Fibroblast of lung (primary cell): Measurements from ENCODE around the gene SLC16A4. TPM values are rescaled to one million over a fixed set of nuclear protein-coding genes. Genes with fewer than 3 reads are reported as not detected.

Experiments used
- DNase-seq, 2 donors: peaks; one replicate each; pipeline versions ENCODE4 v3.0.0 to v3.0.0-alpha.2; 2010; ENCODE audit warnings: low read depth in 2 of 2
- H2AFZ ChIP-seq: 2 replicates; pipeline ENCODE4 v1.5.1; 2012; ENCODE audit warnings: low read length, control low read depth, inconsistent platforms
- H3K27ac ChIP-seq: 2 replicates; pipeline ENCODE4 v1.5.1; 2011; ENCODE audit warnings: low read length, control low read depth; ENCODE audit not compliant: insufficient read depth
- H3K27me3 ChIP-seq: 2 replicates; pipeline ENCODE4 v1.5.1; 2011; ENCODE audit warnings: mild to moderate bottlenecking, low read length; ENCODE audit not compliant: control insufficient read depth, insufficient read depth
- H3K36me3 ChIP-seq: 2 replicates; pipeline ENCODE4 v1.5.1; 2011; ENCODE audit warnings: low read length; ENCODE audit not compliant: control insufficient read depth, insufficient read depth
- H3K4me1 ChIP-seq: 2 replicates; pipeline ENCODE4 v1.5.1; 2011; ENCODE audit warnings: low read length; ENCODE audit not compliant: control insufficient read depth, insufficient read depth; ENCODE audit errors: extremely low read depth
- H3K4me2 ChIP-seq: 2 replicates; pipeline ENCODE4 v1.5.1; 2011; ENCODE audit warnings: low read length, control low read depth; ENCODE audit not compliant: insufficient read depth; ENCODE audit errors: extremely low read depth
- H3K4me3 ChIP-seq, 4 experiments: fragments of 200-600 bp in 1 of 4; sonication (generic) in 1 of 4; replicated peaks in 1 of 4; 2 replicates each; pipeline ENCODE4 v1.5.1; 2011 to 2016; ENCODE audit warnings: low read length in 4 of 4, low read depth in 3 of 4, mild to moderate bottlenecking in 3 of 4, control low read depth in 2 of 4, inconsistent platforms in 1 of 4, mixed read lengths in 1 of 4; ENCODE audit not compliant: insufficient read depth in 1 of 4; ENCODE audit errors: control extremely low read depth in 1 of 4
- H3K79me2 ChIP-seq: 2 replicates; pipeline ENCODE4 v1.5.1; 2012; ENCODE audit warnings: mild to moderate bottlenecking, low read length, inconsistent platforms; ENCODE audit not compliant: control insufficient read depth, insufficient read depth
- H3K9ac ChIP-seq: 2 replicates; pipeline ENCODE4 v1.5.1; 2011; ENCODE audit warnings: mild to moderate bottlenecking, low read length, control low read depth; ENCODE audit not compliant: insufficient read depth
- H3K9me3 ChIP-seq: 2 replicates; pipeline ENCODE4 v1.5.1; 2012; ENCODE audit warnings: low read depth, low read length; ENCODE audit not compliant: control insufficient read depth, insufficient read depth
- H4K20me1 ChIP-seq: 2 replicates; pipeline ENCODE4 v1.5.1; 2011; ENCODE audit warnings: low read length; ENCODE audit not compliant: control insufficient read depth, insufficient read depth; ENCODE audit errors: extremely low read depth
- EZH2 ChIP-seq: IDR thresholded peaks from 2 replicates; pipeline ENCODE4 v1.5.1; 2012; ENCODE audit warnings: low read length, control low read depth, mild to moderate bottlenecking; ENCODE audit errors: missing control alignments
- polyA plus RNA-seq, 2 donors: library from polyadenylated mRNA; depleted of rRNA in 1 of 2; stranded (reverse) in 1 of 2; unstranded in 1 of 2; fragments of >200 nt; gene quantifications; 2 replicates each; pipeline ENCODE4 v1.2.1, GENCODE V29; 2011 to 2012; ENCODE audit warnings: missing spikeins in 1 of 2
- total RNA-seq: library from RNA; depleted of rRNA; stranded (reverse); fragments of >200 nt; gene quantifications from 2 replicates; pipeline ENCODE4 v1.2.1, GENCODE V29; 2014
- TF ChIP-seq, protein P1 (sequence below), 2 donors: IDR thresholded peaks in 1 of 2; conservative IDR thresholded peaks in 1 of 2; 1 replicate in 1 of 2; 2 replicates in 1 of 2; pipeline ENCODE4 v1.5.1; 2011 to 2012; ENCODE audit warnings: low read length in 2 of 2, control low read depth in 1 of 2, inconsistent platforms in 1 of 2, low read depth in 1 of 2, mild to moderate bottlenecking in 1 of 2

The SLC16A4 gene
- total and polyA plus RNA-seq, 2 donors (not counting 1 experiment from before 2014, with no cell fraction given): 64.4 to 91.9 TPM

DNA sequence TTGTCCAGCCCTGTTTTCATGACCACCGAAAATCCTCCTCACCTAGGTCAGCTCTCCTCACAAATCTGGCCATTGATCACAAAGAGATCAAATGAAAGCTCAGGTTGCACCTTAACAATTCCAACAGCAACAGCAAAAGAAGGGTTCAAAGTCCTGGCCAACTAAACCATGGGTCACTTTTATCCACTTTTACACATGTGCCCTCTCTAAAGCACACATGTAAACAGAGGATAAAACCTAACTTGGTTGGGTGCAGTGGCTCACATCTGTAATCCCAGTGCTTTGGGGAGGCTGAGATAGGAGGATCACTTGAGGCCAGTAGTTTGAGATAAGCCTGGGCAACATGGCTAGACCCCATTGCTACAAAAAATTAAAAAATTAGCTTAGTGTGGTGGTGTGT lies 55.6 kb downstream of the SLC16A4 start:
- no peak for DNase-seq
- TF ChIP-seq EZH2: no peak
- TF ChIP-seq, protein P1, sequence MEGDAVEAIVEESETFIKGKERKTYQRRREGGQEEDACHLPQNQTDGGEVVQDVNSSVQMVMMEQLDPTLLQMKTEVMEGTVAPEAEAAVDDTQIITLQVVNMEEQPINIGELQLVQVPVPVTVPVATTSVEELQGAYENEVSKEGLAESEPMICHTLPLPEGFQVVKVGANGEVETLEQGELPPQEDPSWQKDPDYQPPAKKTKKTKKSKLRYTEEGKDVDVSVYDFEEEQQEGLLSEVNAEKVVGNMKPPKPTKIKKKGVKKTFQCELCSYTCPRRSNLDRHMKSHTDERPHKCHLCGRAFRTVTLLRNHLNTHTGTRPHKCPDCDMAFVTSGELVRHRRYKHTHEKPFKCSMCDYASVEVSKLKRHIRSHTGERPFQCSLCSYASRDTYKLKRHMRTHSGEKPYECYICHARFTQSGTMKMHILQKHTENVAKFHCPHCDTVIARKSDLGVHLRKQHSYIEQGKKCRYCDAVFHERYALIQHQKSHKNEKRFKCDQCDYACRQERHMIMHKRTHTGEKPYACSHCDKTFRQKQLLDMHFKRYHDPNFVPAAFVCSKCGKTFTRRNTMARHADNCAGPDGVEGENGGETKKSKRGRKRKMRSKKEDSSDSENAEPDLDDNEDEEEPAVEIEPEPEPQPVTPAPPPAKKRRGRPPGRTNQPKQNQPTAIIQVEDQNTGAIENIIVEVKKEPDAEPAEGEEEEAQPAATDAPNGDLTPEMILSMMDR (conservative IDR thresholded peaks at IDR 0.05 in 1 of 2, IDR thresholded peaks at IDR 0.05 in 1 of 2; ENCODE audit: low read depth in 1 of 2, low read length in 2 of 2): no peak
- Histone ChIP-seq H3K4me3 (no peak overlapping the region), H3K4me2 (no peak overlapping the region), H3K27ac (no peak overlapping the region), H2AFZ (no peak overlapping the region), H3K9me3 (no peaks in the 10 kb centered on the region), H3K27me3 (no peaks in the 10 kb centered on the region), H3K4me1 (peaks cover 4% of the 10 kb centered on the region), H3K79me2 (peaks cover 9% of the 10 kb centered on the region), H3K36me3 (no peaks in the 10 kb centered on the region), H3K9ac (no peak overlapping the region), H4K20me1 (no peaks in the 10 kb centered on the region)

DNA sequence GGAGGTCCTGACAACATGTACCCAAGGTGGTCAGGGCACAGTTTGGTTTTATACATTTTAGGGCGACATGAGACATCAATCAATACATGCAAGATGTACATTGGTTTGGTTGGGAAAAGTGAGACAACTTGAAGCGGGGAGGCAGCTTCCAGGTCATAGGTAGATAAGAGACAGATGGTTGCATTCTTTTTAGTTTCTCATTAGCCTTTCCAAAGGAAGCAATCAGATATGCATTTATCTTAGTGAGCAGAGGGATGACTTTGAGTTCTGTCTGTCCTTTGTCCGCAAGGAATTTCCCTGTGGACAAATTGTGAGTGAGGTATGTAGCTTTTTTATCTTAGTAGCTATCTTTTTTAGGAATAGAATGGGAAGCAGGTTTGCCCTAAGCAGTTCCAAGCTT lies 62.1 kb downstream of the SLC16A4 start:
- TF ChIP-seq EZH2: no peak
- TF ChIP-seq, protein P1 (conservative IDR thresholded peaks at IDR 0.05 in 1 of 2, IDR thresholded peaks at IDR 0.05 in 1 of 2; ENCODE audit: low read depth in 1 of 2, low read length in 2 of 2): no peak
- Histone ChIP-seq H3K4me1 (no peaks in the 10 kb centered on the region), H3K9ac (no peak overlapping the region), H2AFZ (no peak overlapping the region), H3K9me3 (no peaks in the 10 kb centered on the region), H3K4me2 (no peak overlapping the region), H3K36me3 (no peaks in the 10 kb centered on the region), H3K27me3 (no peaks in the 10 kb centered on the region), H3K27ac (no peak overlapping the region), H3K79me2 (no peaks in the 10 kb centered on the region), H3K4me3 (no peak overlapping the region), H4K20me1 (no peaks in the 10 kb centered on the region)
- DNase-seq: no peak

DNA sequence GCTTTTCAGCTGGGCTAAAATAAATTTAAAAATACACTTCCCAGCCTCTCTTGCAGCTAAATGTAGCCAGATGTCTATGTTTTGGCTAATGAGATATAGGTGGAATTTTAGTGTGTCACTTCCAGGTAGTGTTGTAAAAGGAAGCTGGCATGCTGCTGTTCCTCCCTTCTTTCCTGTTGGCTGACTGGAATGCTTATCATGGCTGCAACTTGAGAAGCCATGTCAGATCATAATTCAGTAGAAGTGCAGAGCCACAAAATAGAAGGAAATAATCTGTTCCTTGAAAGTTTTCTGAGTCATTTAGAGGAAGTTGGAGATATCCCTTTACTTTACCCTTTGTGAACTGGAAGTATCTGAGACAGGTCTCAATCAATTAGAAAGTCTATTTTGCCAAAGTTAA lies 62.6 kb downstream of the SLC16A4 start:
- Histone ChIP-seq H3K4me2 (no peak overlapping the region), H3K9me3 (no peaks in the 10 kb centered on the region), H3K79me2 (no peaks in the 10 kb centered on the region), H2AFZ (no peak overlapping the region), H3K27ac (no peak overlapping the region), H3K36me3 (no peaks in the 10 kb centered on the region), H4K20me1 (no peaks in the 10 kb centered on the region), H3K9ac (no peak overlapping the region), H3K27me3 (no peaks in the 10 kb centered on the region), H3K4me3 (no peak overlapping the region), H3K4me1 (no peaks in the 10 kb centered on the region)
- peak in 1 of 2 donors; percentile 36 for DNase-seq
- TF ChIP-seq EZH2: no peak
- TF ChIP-seq, protein P1 (conservative IDR thresholded peaks at IDR 0.05 in 1 of 2, IDR thresholded peaks at IDR 0.05 in 1 of 2; ENCODE audit: low read depth in 1 of 2, low read length in 2 of 2): no peak
